Middle frontal gyrus (tissue), 1 donor: ENCODE results near the gene PI4K2B.
"Not testable (repeated sequence)": the region's sequence is repeated elsewhere in the genome, so short reads cannot be mapped to it uniquely, and the experiment has no call there.

Experiments
- DNase-seq: peaks from one replicate; pipeline ENCODE4 v3.0.0-alpha.2; 2015; ENCODE audit warnings: low spot score; ENCODE audit errors: extremely low spot score

The PI4K2B gene

DNA sequence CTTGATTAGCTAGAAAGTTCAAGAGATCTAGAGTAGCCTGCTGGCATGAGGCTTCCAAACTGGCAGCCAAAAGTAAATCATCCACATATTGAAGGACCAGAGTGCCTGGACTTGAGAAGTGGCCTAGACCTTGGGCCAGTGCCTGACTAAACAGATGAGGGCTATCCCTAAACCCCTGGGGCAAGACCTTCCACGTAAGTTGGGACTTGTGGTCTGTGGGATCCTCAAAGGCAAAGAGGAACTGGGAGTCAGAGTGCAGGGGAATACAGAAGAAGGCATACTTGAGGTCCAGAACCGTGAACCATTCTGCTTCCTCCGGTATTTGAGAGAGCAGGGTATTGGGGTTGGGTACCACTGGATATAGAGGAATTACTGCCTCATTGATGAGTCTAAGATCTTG, 8.4 kb downstream of the PI4K2B start:
- DNase-seq, result not testable (repeated sequence)

- DNase-seq, result no peak
These were observed 11.3 kb downstream of the PI4K2B start for GRCh38 chr4:25245181-25245580.

GRCh38 chr4:25246680-25247611, 13.1 kb downstream of the PI4K2B start:
- no peak for DNase-seq

- not testable (repeated sequence) for DNase-seq
These were observed 15.0 kb downstream of the PI4K2B start for GRCh38 chr4:25248875-25249274.

GRCh38 chr4:25249494-25249893, 15.7 kb downstream of the PI4K2B start:
- not testable (repeated sequence) for DNase-seq

DNA sequence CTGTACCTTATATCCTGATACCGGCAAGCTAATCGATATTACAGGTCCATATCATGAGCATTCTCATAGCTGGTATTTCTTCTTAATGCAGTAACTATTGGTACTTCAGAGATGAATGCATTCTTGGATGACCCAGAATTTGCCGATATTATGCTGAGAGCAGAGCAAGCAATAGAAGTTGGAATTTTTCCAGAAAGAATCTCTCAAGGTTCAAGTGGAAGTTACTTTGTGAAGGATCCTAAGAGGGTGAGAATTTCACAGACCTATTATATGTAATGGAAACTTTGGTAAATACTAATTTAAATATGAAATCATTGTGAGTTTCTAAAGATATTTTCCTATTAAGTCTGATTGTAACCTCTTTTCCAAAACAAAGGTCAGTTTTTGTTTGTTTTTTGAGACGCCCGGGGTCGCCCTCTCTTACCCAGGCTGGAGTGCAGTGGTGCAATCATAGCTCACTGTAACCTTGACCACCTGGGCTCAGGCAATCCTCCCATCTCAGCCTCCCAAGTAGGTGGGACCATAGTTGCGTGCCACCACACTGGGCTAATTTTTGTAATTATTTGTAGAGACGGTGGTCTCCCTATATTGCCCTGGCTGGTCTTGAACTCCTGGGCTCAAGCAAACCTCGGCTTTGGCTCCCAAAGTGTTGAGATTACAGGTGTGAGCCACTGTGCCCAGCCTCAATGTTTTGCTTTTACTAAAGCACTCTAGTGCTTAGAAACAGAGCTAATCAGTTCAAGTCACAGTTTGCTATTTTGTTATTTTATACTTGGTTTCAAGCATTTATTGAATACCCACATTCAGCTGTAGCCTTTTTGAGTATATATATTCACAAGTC, 18.6 kb downstream of the PI4K2B start:
- DNase-seq, result no peak

DNA sequence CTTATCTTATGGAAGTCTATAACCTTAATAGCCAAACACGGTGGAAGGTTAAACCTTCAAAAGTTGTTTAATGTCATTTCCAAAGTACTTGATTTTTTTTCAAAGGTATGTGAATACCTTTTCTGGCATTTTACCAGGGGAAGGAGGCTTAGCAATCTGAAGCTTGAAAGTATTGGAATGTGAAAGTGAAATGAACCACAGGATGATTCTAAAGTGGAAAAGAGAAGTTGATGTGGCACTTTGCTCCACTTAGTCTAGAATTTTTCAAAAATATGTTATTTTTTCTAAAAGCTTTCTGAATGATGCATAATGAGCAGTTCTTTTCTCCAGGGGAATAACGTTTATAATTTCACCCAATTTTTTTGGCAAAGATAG, 19.2 kb downstream of the PI4K2B start:
- no peak for DNase-seq

GRCh38 chr4:25253786-25254185, 20.0 kb downstream of the PI4K2B start:
- DNase-seq, result not testable (repeated sequence)

- DNase-seq, result no peak
These were observed 25.2 kb downstream of the PI4K2B start for GRCh38 chr4:25258980-25259578.

- DNase-seq, result no peak
These were observed 38.0 kb downstream of the PI4K2B start for GRCh38 chr4:25271866-25272265.

- DNase-seq, result no peak
These were observed 46.4 kb downstream of the PI4K2B start for GRCh38 chr4:25280210-25280609.

GRCh38 chr4:25283948-25284347, 50.1 kb downstream of the PI4K2B start:
- no peak for DNase-seq

DNA sequence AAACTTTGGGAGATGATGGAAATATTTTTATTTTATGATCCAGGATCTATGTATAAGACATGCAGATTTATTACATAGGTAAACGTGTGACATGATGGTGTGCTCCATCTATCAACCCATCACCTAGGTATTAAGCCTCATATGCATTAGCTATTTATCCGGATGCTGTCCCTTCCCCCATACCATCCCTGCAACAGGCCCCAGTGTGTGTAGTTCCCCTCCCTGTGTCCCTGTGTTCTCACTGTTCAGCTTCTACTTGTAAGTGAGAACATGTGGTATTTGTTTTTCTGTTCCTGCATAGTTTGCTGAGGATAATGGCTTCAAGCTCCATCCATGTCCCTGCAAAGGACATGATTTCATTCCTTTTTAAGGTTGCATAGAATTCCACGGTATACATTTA, 50.6 kb downstream of the PI4K2B start:
- no peak for DNase-seq

DNA sequence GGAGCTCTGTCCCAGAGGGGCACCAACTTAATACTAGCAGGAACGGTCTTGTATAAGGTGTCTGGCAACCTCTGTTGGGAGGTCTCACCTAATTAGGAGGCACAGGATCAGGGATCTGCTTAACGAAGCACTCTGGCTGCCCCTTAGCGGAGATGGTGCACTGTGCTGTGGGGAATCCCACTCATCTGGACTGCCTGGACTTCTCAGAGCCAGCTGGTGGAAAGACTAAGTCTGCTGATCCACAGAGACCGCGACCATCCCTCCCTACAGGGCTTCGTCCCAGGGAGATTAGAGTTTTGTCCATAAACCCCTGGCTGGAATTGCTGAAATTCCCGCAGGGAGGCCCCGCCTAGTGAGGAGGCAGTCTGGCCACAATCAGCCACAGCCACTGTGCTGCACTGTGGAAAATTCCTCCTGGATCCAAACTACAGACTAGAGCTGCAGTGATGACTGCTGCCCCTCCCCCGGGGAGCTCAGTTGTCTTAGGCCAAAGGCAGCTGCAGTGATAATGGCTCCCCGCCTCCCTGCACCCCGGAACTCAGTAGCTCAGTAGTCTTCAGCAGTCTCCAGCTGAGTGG, 56.7 kb downstream of the PI4K2B start:
- DNase-seq, result no peak

DNA sequence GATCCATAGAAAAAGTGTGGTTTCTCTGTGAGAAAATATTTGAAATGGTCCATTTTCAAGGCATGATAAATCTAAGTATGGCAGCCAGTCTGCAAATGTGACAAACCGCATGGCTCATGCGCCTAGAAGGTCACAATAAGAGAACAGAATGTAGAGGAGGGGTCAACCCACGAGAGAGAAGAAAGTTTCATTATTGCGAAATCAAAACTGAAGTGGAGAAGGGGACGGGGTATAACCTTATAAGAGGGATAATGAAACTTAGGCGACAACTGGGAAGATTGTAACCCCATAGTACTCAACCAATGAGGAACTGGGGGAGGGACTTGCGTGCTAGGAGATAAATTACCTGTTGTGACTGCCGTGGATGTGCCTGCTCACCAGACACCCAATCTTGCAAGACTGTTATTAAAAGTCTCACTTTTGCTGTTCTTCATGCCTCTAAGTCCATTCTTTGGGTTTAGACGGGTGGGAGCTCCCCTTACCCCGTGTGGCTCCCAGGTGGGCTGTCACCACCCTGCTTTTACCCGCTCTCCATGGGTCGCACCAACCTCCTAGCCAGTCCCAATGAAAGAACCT, 57.4 kb downstream of the PI4K2B start:
- no peak for DNase-seq

GRCh38 chr4:25297528-25298242, 63.9 kb downstream of the PI4K2B start:
- no peak for DNase-seq

DNA sequence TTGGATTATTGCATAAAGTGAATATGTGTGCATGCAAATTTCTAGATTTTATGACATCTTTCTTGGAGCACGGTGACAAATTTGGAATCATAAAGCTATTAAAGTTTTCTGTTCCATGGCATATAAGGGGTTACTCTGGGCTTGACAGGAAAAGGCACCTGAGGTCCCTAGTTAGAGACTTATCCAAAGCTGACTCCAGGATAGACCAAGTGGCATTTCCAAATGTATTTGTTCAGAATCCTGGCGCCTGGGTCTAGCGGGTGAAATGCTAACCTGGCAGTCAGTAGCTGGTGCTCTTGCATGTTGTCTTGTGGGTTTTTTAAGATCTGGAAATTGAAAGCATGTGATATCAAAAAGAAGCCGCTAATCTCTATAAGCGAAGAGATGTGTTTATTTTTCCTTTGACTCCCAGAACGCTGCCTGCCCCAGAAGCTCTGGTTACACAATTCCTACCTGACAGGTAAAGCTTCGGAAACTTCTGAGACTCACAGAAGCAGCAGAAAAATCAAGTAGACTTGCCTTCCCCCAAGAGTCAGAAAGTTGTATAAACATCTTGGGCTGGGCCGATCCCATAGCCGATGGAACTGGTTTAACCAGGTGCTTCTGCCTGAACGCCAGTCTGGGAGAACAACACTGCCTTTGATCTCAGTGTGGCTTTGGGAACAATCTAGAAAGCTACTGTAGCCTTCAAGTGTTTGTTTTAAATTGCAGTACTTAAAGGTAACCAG, 65.8 kb downstream of the PI4K2B start:
- no peak for DNase-seq

- no peak for DNase-seq
These were observed 67.6 kb downstream of the PI4K2B start for GRCh38 chr4:25301471-25301870.

DNA sequence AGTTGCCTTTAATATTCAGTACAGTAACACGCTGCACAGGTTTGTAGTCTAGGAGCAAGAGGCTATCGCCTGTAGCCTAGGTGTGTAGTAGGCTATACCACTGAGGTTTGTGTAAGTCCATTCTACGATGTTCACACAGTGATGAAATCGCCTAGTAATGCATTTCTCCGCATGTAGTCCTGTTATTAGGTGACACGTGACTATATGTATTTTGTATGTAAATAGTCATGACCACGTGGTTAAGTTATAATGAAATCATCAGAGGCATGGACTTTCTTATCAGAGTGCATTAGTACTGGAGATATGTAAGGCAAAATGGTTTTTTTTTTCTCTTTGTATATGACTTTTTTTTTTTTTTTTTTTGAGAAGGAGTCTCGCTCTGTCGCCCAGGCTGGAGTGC, 68.8 kb downstream of the PI4K2B start:
- DNase-seq, result no peak

DNA sequence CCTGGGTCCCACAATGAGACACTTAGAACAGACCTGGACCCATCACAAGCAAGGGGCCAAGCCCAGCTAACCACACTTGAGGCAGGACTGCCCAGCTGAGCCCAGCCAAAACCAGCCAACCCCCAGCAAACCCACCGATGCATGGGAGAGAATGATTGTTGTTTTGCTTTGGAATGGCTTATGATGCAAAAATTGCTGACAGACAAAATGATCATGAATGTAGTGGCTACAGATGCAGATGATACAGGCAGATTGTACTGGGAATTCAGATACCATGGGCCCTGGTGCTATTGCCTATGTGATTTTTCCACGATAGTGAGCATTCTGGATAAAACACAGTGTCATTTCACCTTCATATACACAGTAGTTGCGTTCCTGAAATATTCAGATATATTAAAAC, 69.7 kb downstream of the PI4K2B start:
- no peak for DNase-seq
